GM11168 (cell line): Measurements from ENCODE around the gene CTPS1.

Source experiments
- in situ Hi-C: fragments of 300-500 bp; cut with MboI; formaldehyde crosslinking; loops from one replicate; pipeline ENCODE4 v1.12.0; 2022; ENCODE audit warnings: low sequenced_read_pairs; ENCODE audit not compliant: unreplicated experiment

CTPS1 gene

DNA sequence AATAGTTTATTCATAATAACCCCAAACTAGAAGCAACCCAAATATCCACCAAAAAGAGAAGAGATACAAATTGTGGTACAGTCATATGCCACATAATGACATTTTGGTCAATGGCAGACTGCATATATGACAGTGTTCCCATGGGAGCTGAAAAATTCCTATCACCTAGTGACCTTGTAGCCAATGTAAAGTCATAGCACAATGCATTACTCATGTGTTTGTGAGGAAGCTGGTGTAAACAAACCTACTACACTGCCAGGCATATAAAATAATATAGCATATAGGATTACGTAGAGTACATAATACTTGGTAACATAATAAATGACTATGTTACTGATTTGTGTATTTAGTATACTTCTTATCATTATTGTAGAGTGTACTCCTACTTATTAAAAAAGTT is 71.5 kb downstream of the CTPS1 start:
- in situ Hi-C loops = no loop called here

GRCh38 chr1:41053316-41053715 is 73.8 kb downstream of the CTPS1 start:
- in situ Hi-C loops = no loop called here

DNA sequence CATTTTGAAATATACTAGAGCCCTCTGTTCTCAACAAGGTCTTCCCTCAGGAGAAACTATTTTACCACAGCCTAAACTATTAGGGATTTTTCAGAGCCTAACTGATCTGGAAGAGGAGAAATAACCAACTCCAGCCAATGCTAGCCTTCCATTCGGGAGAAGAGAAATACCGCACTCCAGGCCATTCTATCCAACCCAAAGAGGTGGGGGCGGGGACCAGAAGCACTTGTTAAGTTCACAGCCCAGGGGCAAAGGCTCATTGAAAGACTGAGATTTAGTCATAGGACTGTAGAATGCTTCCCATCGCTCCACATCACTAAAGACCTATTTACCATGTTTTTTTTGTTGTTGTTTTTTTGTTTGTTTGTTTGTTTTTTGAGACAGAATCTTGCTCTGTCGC is 77.4 kb downstream of the CTPS1 start:
- in situ Hi-C loops = no loop called here
